GM21576 (cell line): ENCODE measurements around the gene BUD23.
"Not testable (repeated sequence)": the region's sequence is repeated elsewhere in the genome, so short reads cannot be mapped to it uniquely, and the experiment has no call there.

Source experiments
- ATAC-seq: cut with Tn5 transposase; IDR thresholded peaks from one replicate; pipeline ENCODE4 v1.9.1; 2021; ENCODE audit warnings: mild to moderate bottlenecking, moderate library complexity; ENCODE audit not compliant: unreplicated experiment

Gene BUD23

GRCh38 chr7:73718438-73718881 lies 35.1 kb downstream of the BUD23 start:
- ATAC-seq = no peak

GRCh38 chr7:73718905-73719805 lies 35.8 kb downstream of the BUD23 start, which contains the start of gene STX1A:
Gene STX1A (minus strand): TSS chr7:73719669. CDS start chr7:73719631, 38 bp downstream.
- peak; percentile 49 for ATAC-seq

- ATAC-seq = no peak
Measured at GRCh38 chr7:73719806-73720169, 36.4 kb downstream of the BUD23 start.

GRCh38 chr7:73720443-73720842 lies 37.0 kb downstream of the BUD23 start:
- not testable (repeated sequence) for ATAC-seq

GRCh38 chr7:73721377-73721817 lies 38.0 kb downstream of the BUD23 start:
- no peak for ATAC-seq

GRCh38 chr7:73722182-73722581 lies 38.8 kb downstream of the BUD23 start:
- ATAC-seq = not testable (repeated sequence)

- no peak for ATAC-seq
Measured at GRCh38 chr7:73722785-73723184, 39.4 kb downstream of the BUD23 start.

GRCh38 chr7:73723813-73724212 lies 40.4 kb downstream of the BUD23 start:
- ATAC-seq = no peak

- no peak for ATAC-seq
Measured at GRCh38 chr7:73726083-73726466, 42.7 kb downstream of the BUD23 start.

GRCh38 chr7:73727952-73728351 lies 44.6 kb downstream of the BUD23 start:
- no peak for ATAC-seq

GRCh38 chr7:73728551-73728950 lies 45.2 kb downstream of the BUD23 start:
- ATAC-seq = no peak

- ATAC-seq = no peak
Measured at GRCh38 chr7:73730485-73730884, 47.1 kb downstream of the BUD23 start.

GRCh38 chr7:73732397-73732796 lies 49.0 kb downstream of the BUD23 start:
- no peak for ATAC-seq

GRCh38 chr7:73734619-73735527 lies 51.5 kb downstream of the BUD23 start:
- no peak for ATAC-seq

GRCh38 chr7:73735528-73735905 lies 52.1 kb downstream of the BUD23 start:
- ATAC-seq = no peak

- no peak for ATAC-seq
Measured at GRCh38 chr7:73736885-73737284, 53.5 kb downstream of the BUD23 start.

- ATAC-seq = no peak
Measured at GRCh38 chr7:73737491-73738219, 54.3 kb downstream of the BUD23 start.

GRCh38 chr7:73738220-73738611 lies 54.8 kb downstream of the BUD23 start:
- ATAC-seq = no peak

- peak; percentile 86 for ATAC-seq
Measured at GRCh38 chr7:73738612-73739386, 55.4 kb downstream of the BUD23 start, which contains the start of gene ABHD11. Gene ABHD11 (minus strand): TSS chr7:73738802. CDS start chr7:73738770, 32 bp downstream.

GRCh38 chr7:73739387-73739767 lies 56.0 kb downstream of the BUD23 start:
- ATAC-seq = peak; percentile 7
